Superior temporal gyrus (tissue), 1 donor: ENCODE results near the gene SLC7A14.

Experiments used
- DNase-seq: peaks from one replicate; pipeline ENCODE4 v3.0.0-alpha.2; 2016; ENCODE audit errors: extremely low spot score

The SLC7A14 gene

GRCh38 chr3:170497207-170498095 is 88.4 kb downstream of the SLC7A14 start:
- peak; percentile 29 for DNase-seq

- DNase-seq = no peak
Observed at GRCh38 chr3:170496868-170497140, 89.1 kb downstream of the SLC7A14 start.

- DNase-seq = no peak
Observed at GRCh38 chr3:170496026-170496867, 89.6 kb downstream of the SLC7A14 start.

GRCh38 chr3:170494766-170495165 is 91.1 kb downstream of the SLC7A14 start:
- no peak for DNase-seq

- DNase-seq = peak; percentile 59
Observed at GRCh38 chr3:170493712-170494182, 92.1 kb downstream of the SLC7A14 start.

- no peak for DNase-seq
Observed at GRCh38 chr3:170491901-170492300, 94.0 kb downstream of the SLC7A14 start.

GRCh38 chr3:170490828-170491560 is 94.9 kb downstream of the SLC7A14 start:
- DNase-seq = no peak

GRCh38 chr3:170488802-170489201 is 97.1 kb downstream of the SLC7A14 start:
- DNase-seq = no peak

GRCh38 chr3:170487031-170487430 is 98.8 kb downstream of the SLC7A14 start:
- DNase-seq = no peak

GRCh38 chr3:170486398-170486797 is 99.5 kb downstream of the SLC7A14 start:
- no peak for DNase-seq

- DNase-seq = peak; percentile 91
Observed at GRCh38 chr3:170485696-170486095, 100.2 kb downstream of the SLC7A14 start.

GRCh38 chr3:170485294-170485693 is 100.6 kb downstream of the SLC7A14 start:
- DNase-seq = no peak

GRCh38 chr3:170484869-170485268 is 101.0 kb downstream of the SLC7A14 start:
- DNase-seq = no peak

GRCh38 chr3:170483485-170484262 is 102.2 kb downstream of the SLC7A14 start:
- DNase-seq = no peak

- no peak for DNase-seq
Observed at GRCh38 chr3:170482199-170482598, 103.7 kb downstream of the SLC7A14 start.

- no peak for DNase-seq
Observed at GRCh38 chr3:170480111-170480510, 105.8 kb downstream of the SLC7A14 start.

- DNase-seq = no peak
Observed at GRCh38 chr3:170477395-170477794, 108.5 kb downstream of the SLC7A14 start.

GRCh38 chr3:170476291-170476690 is 109.6 kb downstream of the SLC7A14 start:
- DNase-seq = peak; percentile 70

- DNase-seq = peak; percentile 58
Observed at GRCh38 chr3:170475092-170475685, 110.7 kb downstream of the SLC7A14 start.

GRCh38 chr3:170473358-170473757 is 112.5 kb downstream of the SLC7A14 start:
- no peak for DNase-seq

- peak; percentile 60 for DNase-seq
Observed at GRCh38 chr3:170471149-170471548, 114.7 kb downstream of the SLC7A14 start.
